ENCODE data around the gene SLC29A4.
"Not testable (repeated sequence)": the region's sequence is repeated elsewhere in the genome, so short reads cannot be mapped to it uniquely, and the experiment has no call there.

SLC29A4 gene

DNA sequence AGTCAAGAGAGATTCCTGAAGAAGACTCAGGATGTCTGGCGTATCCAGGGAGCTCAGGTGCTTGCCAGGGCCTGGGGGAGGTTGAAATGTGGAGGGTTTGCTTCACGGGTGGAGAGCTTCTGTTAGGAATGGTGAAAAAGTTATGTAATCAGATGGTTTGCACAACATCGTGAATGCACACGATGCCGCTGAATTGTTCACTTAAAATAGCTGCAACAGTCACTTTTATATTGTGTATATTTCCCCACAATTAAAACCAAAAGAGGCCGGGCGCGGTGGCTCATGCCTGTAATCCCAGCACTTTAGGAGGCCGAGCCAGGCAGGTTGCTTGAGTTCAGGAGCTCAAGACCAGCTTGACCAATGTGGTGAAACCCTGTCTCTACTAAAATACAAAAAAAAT is 28.4 kb upstream of the SLC29A4 start:
- H3K9me3 ChIP-seq (replicated peaks in 1 of 11); H3K4me3 ChIP-seq; H3K27me3 ChIP-seq; H3K4me1 ChIP-seq; H3K36me3 ChIP-seq; H3K27ac ChIP-seq; H3K4me2 ChIP-seq; H4K20me1 ChIP-seq; H3K9ac ChIP-seq: not testable (repeated sequence)
- 0 out of 22 replicates have a peak, but pooled peaks of 1 of the 11 experiments have one; percentile 14 for TF ChIP-seq Cebpa-rat (IDR thresholded peaks at IDR 0.05)

DNA sequence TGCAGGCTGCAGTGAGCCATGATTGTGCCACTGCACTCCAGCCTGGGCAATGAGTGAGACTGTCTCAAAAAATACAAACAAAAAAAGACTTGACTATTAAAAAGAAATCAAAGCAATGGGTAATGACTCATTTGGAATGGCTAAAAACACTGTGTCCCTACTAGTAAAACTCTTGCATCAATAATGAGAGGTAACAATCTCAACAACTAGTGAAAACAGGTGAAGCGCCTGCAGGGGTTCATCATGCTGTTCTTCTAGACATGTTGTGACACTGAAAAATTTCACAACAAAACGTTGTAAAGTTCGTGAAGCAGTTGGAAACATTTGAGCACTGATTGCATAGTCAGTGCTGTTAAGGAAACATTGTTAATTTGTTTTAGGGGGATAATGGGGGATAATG is 26.9 kb upstream of the SLC29A4 start:
- Histone ChIP-seq H3K9ac (no peak overlapping the region; a peak in 1 of 22 replicates), H3K36me3 (no peaks in the 10 kb centered on the region), H3K4me2 (no peak overlapping the region), H3K27me3 (no peaks in the 10 kb centered on the region), H3K4me3 (no peak overlapping the region), H3K9me3 (replicated peaks in 1 of 11) (no peaks in the 10 kb centered on the region), H3K4me1 (no peaks in the 10 kb centered on the region), H3K27ac (no peak overlapping the region), H4K20me1 (no peaks in the 10 kb centered on the region)
- no peak for TF ChIP-seq Cebpa-rat (IDR thresholded peaks at IDR 0.05)

DNA sequence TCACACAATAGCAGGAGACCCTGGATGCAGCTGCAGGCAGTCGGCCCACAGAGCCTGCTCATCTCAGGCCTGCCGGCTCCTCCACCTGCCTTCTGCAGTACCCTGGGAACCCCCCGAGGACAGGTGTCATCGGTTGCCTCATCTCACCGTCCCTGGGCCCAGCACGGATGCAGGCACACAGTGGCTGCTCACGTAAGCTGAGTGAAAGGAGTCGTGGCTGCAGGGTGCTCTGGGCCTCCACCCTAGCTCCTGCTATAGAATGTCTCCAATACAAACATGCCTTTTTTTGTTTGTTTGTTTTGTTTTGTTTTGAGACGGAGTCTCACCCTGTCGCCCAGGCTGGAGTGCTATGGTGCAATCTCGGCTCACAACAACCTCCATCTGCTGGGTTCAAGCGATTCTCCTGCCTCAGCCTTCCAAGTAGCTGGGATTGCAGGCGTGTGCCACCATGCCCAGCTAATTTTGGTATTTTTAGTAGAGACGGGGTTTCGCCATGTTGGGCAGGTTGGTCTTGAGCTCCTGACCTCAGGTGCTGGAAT is 22.1 kb upstream of the SLC29A4 start:
- H3K9ac ChIP-seq; H3K36me3 ChIP-seq; H3K27ac ChIP-seq; H3K27me3 ChIP-seq; H4K20me1 ChIP-seq; H3K9me3 ChIP-seq (replicated peaks in 1 of 11); H3K4me3 ChIP-seq; H3K4me1 ChIP-seq; H3K4me2 ChIP-seq: not testable (repeated sequence)

DNA sequence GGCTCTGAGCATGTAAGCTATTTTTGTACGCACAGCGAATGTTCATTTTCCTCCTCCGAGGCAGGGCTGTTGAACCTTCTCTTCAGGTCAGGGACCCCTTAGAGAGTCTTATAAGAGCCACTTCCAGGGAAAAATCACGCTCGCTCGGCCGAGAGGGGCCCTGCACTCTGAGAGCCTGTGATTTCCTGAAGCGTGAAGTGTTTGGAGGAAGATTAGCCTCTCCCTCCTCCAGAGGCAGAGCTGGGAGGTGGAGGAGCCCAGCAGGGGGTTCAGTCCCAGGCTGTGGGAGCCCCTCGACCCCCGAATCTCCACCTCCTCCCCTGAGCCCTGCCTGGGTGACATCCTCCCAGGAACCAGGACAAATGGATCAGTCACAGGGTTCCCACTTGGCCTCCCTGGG is 19.7 kb upstream of the SLC29A4 start:
- peaks cover 5 to 14% (median 8%) of the 10 kb centered on the region in 10 experiments; a peak in 18 of 20 replicates for H3K4me1 ChIP-seq
- not testable (repeated sequence) for H3K27ac ChIP-seq; H3K9me3 ChIP-seq (replicated peaks in 1 of 11); H3K27me3 ChIP-seq; H3K36me3 ChIP-seq; H3K4me2 ChIP-seq; H3K9ac ChIP-seq; H3K4me3 ChIP-seq; H4K20me1 ChIP-seq

DNA sequence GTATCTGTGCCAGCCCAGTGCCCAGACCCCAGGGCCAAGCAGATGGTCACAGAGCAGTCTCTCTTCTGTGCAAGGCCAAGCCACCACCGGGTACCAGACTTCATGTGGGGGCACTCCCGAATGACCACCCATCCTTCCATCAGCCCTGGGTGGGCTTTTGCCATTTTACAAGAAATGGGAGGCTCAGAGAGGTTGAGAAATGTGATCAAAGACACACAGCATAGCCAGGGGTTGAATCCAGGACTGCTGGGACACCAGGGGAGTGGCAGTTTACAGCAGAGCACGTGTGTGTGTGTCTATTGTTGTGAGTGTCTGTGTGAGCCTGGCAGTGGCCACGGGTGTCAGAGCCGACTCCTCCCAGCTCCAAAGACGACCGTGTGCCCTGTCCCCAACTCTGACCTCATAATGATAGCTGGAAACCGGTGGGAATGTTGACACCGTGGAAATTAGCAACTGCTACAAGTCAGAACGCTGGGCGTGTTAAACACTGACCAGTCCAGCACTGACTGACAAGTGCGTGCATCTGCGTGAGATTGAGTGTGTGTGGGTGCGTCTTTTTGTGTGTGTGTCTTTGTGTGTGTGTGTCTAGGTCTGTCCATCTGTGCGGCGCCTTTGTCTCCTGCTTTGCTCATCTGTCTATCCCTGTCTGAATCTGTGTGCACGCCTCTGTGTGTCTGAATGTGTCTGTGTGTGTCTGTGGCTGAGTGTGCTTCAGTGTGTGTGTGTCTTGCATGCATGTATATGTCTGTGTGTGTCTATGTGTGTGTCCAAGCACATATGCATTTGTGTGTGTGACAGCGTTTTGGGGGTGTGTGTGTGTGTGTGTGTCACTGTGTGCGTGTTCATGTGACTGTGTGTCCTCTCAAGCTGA is 17.2 kb upstream of the SLC29A4 start:
- Histone ChIP-seq H3K27ac (no peak overlapping the region), H3K36me3 (no peaks in the 10 kb centered on the region), H3K4me1 (peaks cover 5 to 15% (median 10%) of the 10 kb centered on the region in 10 experiments; a peak in 18 of 20 replicates), H3K9me3 (replicated peaks in 1 of 11) (no peaks in the 10 kb centered on the region), H3K27me3 (no peaks in the 10 kb centered on the region), H3K4me2 (no peak overlapping the region), H3K4me3 (no peak overlapping the region), H4K20me1 (no peaks in the 10 kb centered on the region), H3K9ac (no peak overlapping the region)
- no peak for TF ChIP-seq Cebpa-rat (IDR thresholded peaks at IDR 0.05)

DNA sequence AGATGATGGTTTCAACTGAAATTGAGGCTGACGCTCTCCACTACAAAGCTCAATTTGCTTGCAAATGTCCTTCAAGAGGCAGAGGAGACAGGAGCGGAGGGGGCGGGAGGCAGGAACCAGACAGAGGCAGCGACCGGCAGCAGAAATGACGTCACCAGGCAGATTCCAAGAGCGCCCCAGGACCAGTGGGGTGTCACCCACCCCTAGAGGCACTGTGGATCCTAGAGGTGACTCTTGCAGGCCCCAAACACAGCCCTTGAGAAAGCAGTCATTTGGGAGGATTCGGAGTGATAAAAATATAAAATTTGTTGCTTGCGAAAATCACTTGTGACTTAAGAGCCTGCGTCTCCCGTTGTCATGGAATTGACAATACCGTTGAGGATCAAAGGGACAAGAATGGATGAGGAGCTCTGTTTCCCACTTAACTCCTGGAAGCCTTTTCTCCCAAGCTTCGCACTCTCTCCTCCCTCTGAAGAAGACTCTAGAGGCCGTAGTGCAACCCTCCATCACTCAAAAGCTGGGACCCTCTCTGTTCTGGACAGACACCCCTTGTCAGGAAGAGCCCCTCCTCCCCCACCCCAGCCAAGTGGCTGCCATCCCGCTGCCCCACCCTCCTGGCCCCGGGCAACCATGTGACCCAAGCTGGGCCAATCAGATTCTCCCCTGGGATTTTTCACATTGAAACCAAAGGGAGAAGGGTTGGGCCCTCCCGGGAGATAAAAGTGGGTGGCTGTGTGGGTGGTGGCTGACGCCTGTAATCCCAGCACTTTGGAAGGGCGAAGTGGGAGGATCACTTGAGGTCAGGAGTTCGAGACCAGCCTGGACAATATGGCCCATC is 16.3 kb upstream of the SLC29A4 start:
- TF ChIP-seq Cebpa-rat (IDR thresholded peaks at IDR 0.05): no peak
- Histone ChIP-seq H3K9me3 (replicated peaks in 1 of 11) (no peaks in the 10 kb centered on the region), H3K4me1 (peaks cover 2 to 11% (median 10%) of the 10 kb centered on the region in 10 experiments; a peak in 17 of 20 replicates), H4K20me1 (no peaks in the 10 kb centered on the region), H3K9ac (no peak overlapping the region), H3K36me3 (no peaks in the 10 kb centered on the region), H3K4me2 (peak overlapping the region in 2 of 11 experiments; percentile 15 to 25; a peak in 2 of 22 replicates), H3K27me3 (no peaks in the 10 kb centered on the region), H3K27ac (no peak overlapping the region), H3K4me3 (no peak overlapping the region)

DNA sequence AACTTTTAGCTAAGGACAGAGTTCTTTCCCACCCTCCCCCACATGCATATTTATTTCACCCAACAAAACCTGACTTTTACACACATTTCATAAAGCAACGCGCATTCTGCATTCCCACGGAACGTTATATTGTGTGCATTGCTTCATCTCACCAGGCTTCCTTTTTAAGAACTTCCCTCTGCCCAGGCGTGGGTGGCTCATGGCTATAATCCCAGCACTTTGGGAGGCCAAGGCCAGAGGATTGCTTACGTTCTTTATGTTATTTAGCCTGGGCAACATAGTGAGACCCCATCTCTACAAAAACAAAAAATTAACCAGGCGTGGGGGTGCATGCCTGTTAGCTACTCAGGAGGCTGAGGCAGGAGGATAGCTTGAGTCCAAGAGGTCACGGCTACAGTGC is 14.9 kb upstream of the SLC29A4 start:
- H3K9me3 ChIP-seq (replicated peaks in 1 of 11); H4K20me1 ChIP-seq; H3K27me3 ChIP-seq; H3K36me3 ChIP-seq; H3K4me3 ChIP-seq; H3K9ac ChIP-seq; H3K27ac ChIP-seq: not testable (repeated sequence)
- Histone ChIP-seq H3K4me1 (peaks cover 0 to 11% (median 8%) of the 10 kb centered on the region in 10 experiments; a peak in 11 of 20 replicates), H3K4me2 (peak overlapping the region in 3 of 11 experiments; percentile 35 to 60 (median 51); a peak in 6 of 22 replicates)

DNA sequence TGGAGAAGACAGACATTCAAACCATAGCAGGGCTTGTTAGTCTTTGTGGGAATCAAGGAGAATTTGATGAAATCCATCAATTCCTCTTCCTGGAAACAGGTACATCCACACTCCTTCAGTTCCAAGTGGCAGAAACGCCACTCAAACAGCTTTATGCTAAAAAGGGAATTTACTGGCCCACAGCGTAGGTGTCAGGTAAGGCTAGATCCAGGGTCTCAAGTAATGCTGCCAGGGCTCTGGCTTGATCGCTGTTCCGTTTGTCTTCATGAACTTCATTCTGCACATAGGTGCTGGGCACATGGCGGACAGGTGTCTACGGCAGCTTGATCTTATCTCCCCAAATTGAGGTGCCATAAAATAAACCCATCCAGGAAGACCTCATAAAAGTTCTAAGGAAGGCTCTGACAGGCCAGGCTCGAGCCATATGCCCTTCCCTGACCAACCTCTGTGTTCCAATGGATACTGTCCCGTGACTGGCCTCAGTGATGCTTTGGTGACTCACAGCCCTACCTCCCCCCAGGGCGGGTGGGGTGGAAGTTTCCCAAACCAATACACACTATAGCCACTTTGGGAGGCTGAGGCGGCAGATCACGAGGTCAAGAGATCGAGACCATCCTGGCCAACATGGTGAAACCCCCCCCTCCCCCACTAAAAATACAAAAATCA is 12.6 kb upstream of the SLC29A4 start:
- not testable (repeated sequence) for H3K27me3 ChIP-seq; H3K9me3 ChIP-seq (replicated peaks in 1 of 11); H3K27ac ChIP-seq; H3K4me2 ChIP-seq; H3K36me3 ChIP-seq; H4K20me1 ChIP-seq; H3K9ac ChIP-seq; H3K4me3 ChIP-seq
- peaks cover 0 to 11% (median 8%) of the 10 kb centered on the region in 10 experiments; a peak in 11 of 20 replicates for H3K4me1 ChIP-seq

DNA sequence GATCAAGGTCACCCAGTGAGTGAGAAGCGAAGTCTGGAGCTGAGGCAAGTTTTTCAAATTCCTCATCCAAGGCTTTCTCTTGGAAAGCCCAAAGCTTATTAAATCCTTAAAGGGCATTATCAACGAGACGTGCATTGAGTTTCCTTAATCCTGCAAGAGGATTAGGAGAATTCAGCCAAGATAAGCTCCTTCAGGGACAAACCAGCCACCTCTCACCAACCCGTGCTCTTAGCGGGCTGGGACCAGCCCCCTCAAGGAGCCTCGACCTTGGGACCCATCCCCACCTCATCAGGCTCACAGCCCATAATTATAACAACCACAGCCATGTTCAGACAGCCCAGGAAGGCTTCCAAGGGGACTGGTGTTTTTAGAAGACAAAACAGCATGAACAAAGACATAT is 12.0 kb upstream of the SLC29A4 start:
- Histone ChIP-seq H3K36me3 (no peaks in the 10 kb centered on the region), H3K4me3 (no peak overlapping the region), H3K27me3 (no peaks in the 10 kb centered on the region), H3K4me1 (peaks cover 0 to 11% (median 8%) of the 10 kb centered on the region in 10 experiments; a peak in 11 of 20 replicates), H3K27ac (no peak overlapping the region), H3K9me3 (replicated peaks in 1 of 11) (no peaks in the 10 kb centered on the region), H3K4me2 (no peak overlapping the region), H4K20me1 (no peaks in the 10 kb centered on the region), H3K9ac (no peak overlapping the region)
- no peak for TF ChIP-seq Cebpa-rat (IDR thresholded peaks at IDR 0.05)

DNA sequence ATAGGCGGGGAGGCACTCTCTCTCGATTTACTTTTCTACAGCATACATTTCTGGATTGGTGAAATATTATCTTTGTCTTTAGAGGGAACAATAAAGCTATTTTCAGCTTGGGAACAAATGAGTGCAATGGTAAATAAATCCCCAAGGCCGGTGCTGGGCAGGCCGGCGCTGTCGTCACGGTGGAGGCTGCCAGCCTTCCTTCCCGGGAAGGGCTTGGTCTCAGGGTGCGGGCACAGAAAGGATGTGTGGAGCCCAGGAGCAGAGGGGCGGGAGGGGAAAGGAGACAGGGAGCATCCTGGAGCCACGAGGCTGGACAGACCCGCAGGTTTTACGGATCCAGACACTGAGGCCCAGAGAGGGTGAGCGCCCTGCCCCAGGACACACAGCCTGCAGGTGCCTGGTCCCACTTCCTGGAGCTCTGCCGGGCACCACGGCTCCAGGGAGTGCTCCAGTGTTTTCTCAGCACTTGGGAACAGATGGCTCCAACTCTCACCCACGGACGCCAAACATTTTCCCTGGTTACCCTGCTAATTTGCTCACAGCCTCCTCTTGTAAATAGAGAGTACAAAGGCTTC is 8.8 kb upstream of the SLC29A4 start:
- not testable (repeated sequence) for H3K36me3 ChIP-seq; H3K9me3 ChIP-seq (replicated peaks in 1 of 11); H3K4me1 ChIP-seq; H3K4me2 ChIP-seq; H3K27me3 ChIP-seq; H4K20me1 ChIP-seq; H3K27ac ChIP-seq; H3K9ac ChIP-seq; H3K4me3 ChIP-seq

Measured in BLaER1 treated with 17β-estradiol and CSF1 and Interleukin-3, amounts not matched to agents 10 nM and 100 nM (cell line).